Esophagus muscularis mucosa (tissue), 4 donors: Measurements from ENCODE around the gene AOC3. TPM values are rescaled to one million over a fixed set of nuclear protein-coding genes. Genes with fewer than 3 reads are reported as not detected.
"Not testable (repeated sequence)": the region's sequence is repeated elsewhere in the genome, so short reads cannot be mapped to it uniquely, and the experiment has no call there.

Experiments used
- DNase-seq: peaks from one replicate; pipeline ENCODE4 v3.0.0-alpha.2; 2017; ENCODE audit errors: extremely low spot score
- H3K27ac ChIP-seq, 4 donors: fragments of 200-600 bp; sonication (generic); replicated peaks in 1 of 4; 1 replicate in 3 of 4; 2 replicates in 1 of 4; pipeline ENCODE4 v1.5.1; 2016 to 2019; ENCODE audit warnings: mild to moderate bottlenecking in 1 of 4
- H3K27me3 ChIP-seq, 4 donors: fragments of 200-600 bp; sonication (generic); one replicate each; pipeline versions ENCODE4 v1.5.1 to v1.6.0; 2016 to 2019
- H3K36me3 ChIP-seq, 4 donors: fragments of 200-600 bp; sonication (generic); one replicate each; pipeline ENCODE4 v1.5.1; 2016 to 2019
- H3K4me1 ChIP-seq, 4 donors: fragments of 200-600 bp; sonication (generic); one replicate each; pipeline ENCODE4 v1.5.1; 2016 to 2019
- H3K4me3 ChIP-seq, 4 donors: fragments of 200-600 bp; sonication (generic); 1 replicate in 2 of 4; 2 replicates in 2 of 4; pipeline ENCODE4 v1.5.1; 2016 to 2019; ENCODE audit warnings: mild to moderate bottlenecking in 4 of 4, moderate library complexity in 1 of 4
- H3K9me3 ChIP-seq, 4 donors: fragments of 200-600 bp; sonication (generic); 1 replicate in 3 of 4; 2 replicates in 1 of 4; pipeline ENCODE4 v1.5.1; 2016 to 2019
- CTCF ChIP-seq, 3 experiments: fragments of 200-600 bp in 2 of 3; fragments of 450-650 bp in 1 of 3; sonication (generic) in 2 of 3; IDR thresholded peaks; one replicate each; pipeline ENCODE4 v1.5.1; 2017 to 2019; ENCODE audit warnings: antibody characterized with exemption in 3 of 3, mild to moderate bottlenecking in 2 of 3, moderate library complexity in 1 of 3
- EP300 ChIP-seq: sonication (generic); formaldehyde crosslinking; IDR thresholded peaks from one replicate; pipeline ENCODE4 v1.6.1; 2017; ENCODE audit warnings: antibody characterized with exemption
- POLR2A ChIP-seq: fragments of 450-650 bp; IDR thresholded peaks from one replicate; pipeline ENCODE4 v1.6.1; 2017; ENCODE audit warnings: antibody characterized with exemption, moderate library complexity, mild to moderate bottlenecking, low read depth
- POLR2AphosphoS5 ChIP-seq, 2 donors: sonication (generic); formaldehyde crosslinking; IDR thresholded peaks; one replicate each; pipeline ENCODE4 v1.6.1; 2017; ENCODE audit warnings: antibody characterized with exemption in 2 of 2
- WGBS: methylation state at CpG from one replicate; pipeline ENCODE4 v1.1.5; 2018; 5-methylcytosine and 5-hydroxymethylcytosine counted together
- intact Hi-C: fragments of 100-400 bp; cut with DNase I; formaldehyde crosslinking; loops from one replicate; pipeline ENCODE4 v1.15.1; 2023
- total RNA-seq, 4 donors: library from RNA; depleted of rRNA; stranded (reverse); fragments of >200 nt; gene quantifications; one replicate each; pipeline versions ENCODE4 v1.1.0 to v1.2.1, GENCODE V29; 2016

Gene AOC3
- total RNA-seq, 4 donors from 2014 or later: 89.0 to 242 (median 118) TPM

- Histone ChIP-seq H3K9me3 (no peaks in the 10 kb centered on the region), H3K27me3 (no peaks in the 10 kb centered on the region), H3K4me1 (peaks cover 3 to 49% (median 42%) of the 10 kb centered on the region in 4 donors), H3K4me3 (no peak overlapping the region), H3K36me3 (peaks cover 0 to 37% (median 16%) of the 10 kb centered on the region in 4 donors), H3K27ac (peak overlapping the region; percentile 40 to 88 (median 73))
- intact Hi-C loops: no loop called here
- TF ChIP-seq POLR2AphosphoS5 (IDR thresholded peaks at IDR 0.05) (no peak), CTCF (IDR thresholded peaks at IDR 0.05) (no peak), EP300 (no peak), POLR2A (no peak)
- no peak for DNase-seq
- WGBS: 44% methylated on average over 1 of the region's 1 CpG
These were observed 6.4 kb downstream of the AOC3 start for GRCh38 chr17:42857389-42857788.

GRCh38 chr17:42865638-42866094, 14.7 kb downstream of the AOC3 start:
- DNase-seq: no peak
- TF ChIP-seq CTCF (IDR thresholded peaks at IDR 0.05) (no peak), EP300 (no peak), POLR2AphosphoS5 (IDR thresholded peaks at IDR 0.05) (no peak), POLR2A (no peak)
- Histone ChIP-seq H3K9me3 (no peaks in the 10 kb centered on the region), H3K36me3 (peaks cover 0 to 41% (median 22%) of the 10 kb centered on the region in 4 donors), H3K4me3 (no peak overlapping the region), H3K27me3 (no peaks in the 10 kb centered on the region), H3K27ac (peak overlapping the region in 1 of 4 donors; percentile 74), H3K4me1 (peaks cover 0 to 17% (median 13%) of the 10 kb centered on the region in 4 donors)
- 81% methylated on average over 7 of the region's 7 CpGs for WGBS
- intact Hi-C loops: no loop called here

DNA sequence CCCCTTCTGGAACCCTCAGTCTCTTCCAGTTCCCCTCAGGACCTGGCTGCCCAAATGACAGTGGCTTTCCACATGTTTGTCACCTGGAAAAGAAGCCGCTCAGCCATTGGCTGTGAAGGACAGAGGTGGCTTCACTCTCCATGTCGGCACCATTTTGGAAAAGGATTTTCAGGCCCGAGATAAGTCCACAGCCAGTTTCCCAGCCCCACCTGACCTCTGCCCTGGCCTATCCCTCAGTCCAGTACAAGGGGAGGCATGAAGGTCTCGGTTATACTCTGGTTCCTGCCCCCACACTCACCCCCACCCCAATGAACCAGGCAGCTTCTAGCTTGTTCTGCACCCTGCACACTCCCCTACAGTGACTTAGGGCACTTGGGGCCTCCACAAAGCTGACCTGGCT, 15.2 kb downstream of the AOC3 start:
- Histone ChIP-seq H3K4me3 (no peak overlapping the region), H3K4me1 (peaks cover 0 to 17% (median 13%) of the 10 kb centered on the region in 4 donors), H3K27me3 (no peaks in the 10 kb centered on the region), H3K36me3 (peaks cover 0 to 45% (median 22%) of the 10 kb centered on the region in 4 donors), H3K27ac (no peak overlapping the region), H3K9me3 (no peaks in the 10 kb centered on the region)
- 77% methylated on average over 3 of the region's 4 CpGs for WGBS
- no peak for DNase-seq
- intact Hi-C loops: no loop called here
- no peak for TF ChIP-seq CTCF (IDR thresholded peaks at IDR 0.05)
- no peak for TF ChIP-seq EP300
- TF ChIP-seq POLR2A: no peak
- TF ChIP-seq POLR2AphosphoS5 (IDR thresholded peaks at IDR 0.05): no peak

DNA sequence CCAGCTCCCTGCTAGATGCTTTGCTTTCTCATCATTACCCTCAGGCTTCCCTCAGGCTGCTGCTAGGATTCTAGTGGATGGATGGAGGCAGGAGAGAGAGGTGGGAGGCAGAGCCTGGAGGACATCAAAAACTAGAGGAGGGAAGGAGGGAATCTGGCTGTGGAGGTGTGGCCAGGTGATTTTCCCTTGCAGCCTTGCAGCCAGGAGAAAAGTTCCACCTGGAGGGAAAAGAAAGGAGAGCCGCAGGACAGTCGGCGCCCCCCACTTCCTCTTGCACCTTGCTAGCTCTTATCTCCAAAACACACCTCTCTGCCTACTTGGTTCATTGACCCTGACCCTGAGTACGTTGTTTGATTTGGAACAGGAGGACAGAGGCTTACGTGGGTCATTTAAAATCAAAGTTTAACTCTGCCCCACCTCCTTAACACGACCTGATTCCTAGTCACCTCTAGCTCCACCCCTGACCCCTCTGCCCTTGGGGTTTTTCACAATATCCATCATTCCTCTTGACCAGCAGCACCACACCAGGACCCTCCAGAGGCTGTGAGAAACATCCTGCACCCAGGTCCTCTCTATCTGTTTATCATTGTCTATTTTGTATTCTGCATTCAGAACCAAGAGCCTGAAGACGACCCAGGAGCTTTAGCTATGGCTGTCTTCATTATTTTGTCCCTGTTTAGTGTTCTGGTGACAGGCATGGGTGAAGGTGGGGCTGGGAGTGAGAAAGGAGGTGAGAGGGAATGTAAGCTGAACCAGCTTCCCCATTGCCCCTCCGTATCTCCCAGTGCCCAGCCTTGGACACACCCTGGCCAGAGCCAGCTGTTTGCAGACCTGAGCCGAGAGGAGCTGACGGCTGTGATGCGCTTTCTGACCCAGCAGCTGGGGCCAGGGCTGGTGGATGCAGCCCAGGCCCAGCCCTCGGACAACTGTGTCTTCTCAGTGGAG, 15.9 kb downstream of the AOC3 start:
- TF ChIP-seq CTCF (IDR thresholded peaks at IDR 0.05): no peak
- TF ChIP-seq POLR2A: no peak
- TF ChIP-seq POLR2AphosphoS5 (IDR thresholded peaks at IDR 0.05): no peak
- no peak for TF ChIP-seq EP300
- Histone ChIP-seq H3K4me1 (peaks cover 0 to 17% (median 13%) of the 10 kb centered on the region in 4 donors), H3K9me3 (no peaks in the 10 kb centered on the region), H3K36me3 (peaks cover 0 to 47% (median 23%) of the 10 kb centered on the region in 4 donors), H3K27me3 (no peaks in the 10 kb centered on the region), H3K27ac (no peak overlapping the region), H3K4me3 (no peak overlapping the region)
- DNase-seq: no peak
- intact Hi-C loops: no loop called here
- WGBS: 56% methylated on average over 8 of the region's 12 CpGs

GRCh38 chr17:42867694-42868261, 16.8 kb downstream of the AOC3 start:
- H3K27me3 ChIP-seq, DNase-seq, H3K27ac ChIP-seq, intact Hi-C loops, H3K4me3 ChIP-seq, H3K9me3 ChIP-seq: not testable (repeated sequence)
- WGBS: 97% methylated on average over 12 of the region's 21 CpGs
- H3K36me3 ChIP-seq: peaks cover 0 to 56% (median 27%) of the 10 kb centered on the region in 4 donors
- H3K4me1 ChIP-seq: peaks cover 0 to 17% (median 13%) of the 10 kb centered on the region in 4 donors
